ENCODE measurements around the gene ABCG5.

The ABCG5 gene

GRCh38 chr2:43838560-43839267, at the start of gene ABCG5, which contains the start of gene ABCG8:
Gene ABCG5, minus strand, starts transcription at chr2:43838839. Its CDS starts 160 bp downstream, at chr2:43838679.
Gene ABCG8, plus strand, starts transcription at chr2:43838971. Its CDS starts 83 bp downstream, at chr2:43839054.
- no peak for DNase-seq (ENCODE audit: low read depth, low spot score)

DNA sequence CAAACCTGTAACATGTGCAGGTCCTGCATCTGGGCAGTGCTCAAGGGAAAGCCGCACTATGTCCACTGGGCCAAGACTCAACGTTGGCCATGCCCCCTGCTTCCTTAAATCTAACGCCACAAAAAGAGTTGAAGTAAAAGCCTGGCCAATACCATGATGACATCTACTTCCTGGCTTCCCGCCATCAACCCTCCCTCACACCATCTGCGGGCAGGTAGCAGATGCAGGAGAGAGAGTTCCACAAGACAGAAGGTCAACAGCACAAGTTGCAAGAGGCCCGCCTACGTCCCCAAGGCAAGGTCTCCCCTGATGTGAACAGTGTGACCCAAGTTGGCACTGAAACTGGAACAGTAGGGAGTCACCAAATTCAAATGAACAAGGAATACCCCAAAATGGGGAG, 48.5 kb upstream of the ABCG5 start:
- no peak for DNase-seq (ENCODE audit: low read depth, low spot score)

DNA sequence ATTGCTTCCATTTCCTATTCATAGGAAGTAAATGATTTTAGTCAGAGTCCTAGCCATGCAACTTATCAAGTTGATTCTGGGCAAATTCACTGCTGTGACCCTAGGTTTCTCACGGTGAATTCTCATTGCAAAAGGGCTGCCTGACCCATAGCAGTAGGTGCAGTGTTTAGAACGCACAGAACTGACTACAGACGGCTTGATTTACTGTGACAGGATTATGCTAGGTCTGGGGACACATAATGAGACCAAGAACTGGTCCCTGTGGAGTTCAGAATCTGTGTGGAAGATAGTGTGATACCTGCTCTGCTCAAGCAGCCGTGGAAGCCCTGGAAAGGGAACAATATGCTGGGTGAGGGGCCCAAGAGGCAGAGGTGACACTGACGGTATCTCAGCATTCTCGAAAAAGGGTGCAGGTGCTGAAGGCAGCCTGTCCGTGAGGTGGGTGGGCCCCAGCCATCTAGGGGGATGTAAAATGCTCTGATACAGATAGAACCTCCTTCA, 46.5 kb upstream of the ABCG5 start:
- no peak for DNase-seq (ENCODE audit: low read depth, low spot score)

GRCh38 chr2:43884689-43885088, 46.0 kb upstream of the ABCG5 start:
- DNase-seq (ENCODE audit: low read depth, low spot score): no peak

DNA sequence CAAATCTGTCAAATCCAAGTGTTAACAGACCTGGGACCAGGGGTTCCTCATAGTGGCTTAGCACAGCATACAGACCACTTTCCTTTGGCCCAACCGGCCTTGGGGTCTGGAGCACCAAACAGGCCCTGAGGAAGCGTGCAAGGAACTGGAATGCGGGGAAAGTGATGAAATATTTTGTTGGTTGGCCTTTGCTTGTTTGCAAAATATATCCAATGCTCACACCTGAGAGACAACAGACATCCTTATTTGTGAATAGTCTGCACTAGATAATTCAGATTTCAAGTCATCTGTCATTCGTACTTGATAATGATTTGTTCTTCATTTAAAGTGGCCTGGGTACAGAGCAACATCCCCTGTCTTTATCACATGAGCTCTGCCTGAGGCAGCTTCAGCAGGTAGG, 43.7 kb upstream of the ABCG5 start:
- DNase-seq (ENCODE audit: low read depth, low spot score): no peak

DNA sequence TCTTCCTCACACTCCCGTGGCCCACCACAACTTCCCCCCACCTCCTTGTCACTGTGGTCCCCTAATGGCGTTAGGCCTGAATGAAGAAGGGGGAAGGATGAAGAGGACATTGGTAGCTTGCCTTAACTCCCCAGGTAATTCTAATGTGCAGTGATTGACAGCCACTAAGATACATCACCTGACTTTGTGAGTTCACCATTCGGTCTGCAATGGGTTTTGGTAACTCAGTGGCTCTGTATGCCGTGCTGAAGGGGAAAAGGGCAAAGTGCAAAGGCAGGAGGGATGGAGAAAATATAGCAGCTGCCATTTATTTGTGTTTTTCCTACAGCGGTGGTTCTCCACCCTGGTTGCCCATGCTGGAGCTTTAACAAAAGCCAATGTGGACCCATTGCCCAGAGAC, 42.3 kb upstream of the ABCG5 start:
- no peak for DNase-seq (ENCODE audit: low read depth, low spot score)

- DNase-seq (ENCODE audit: low read depth, low spot score): no peak
These were observed 41.8 kb upstream of the ABCG5 start for GRCh38 chr2:43880471-43880870.

DNA sequence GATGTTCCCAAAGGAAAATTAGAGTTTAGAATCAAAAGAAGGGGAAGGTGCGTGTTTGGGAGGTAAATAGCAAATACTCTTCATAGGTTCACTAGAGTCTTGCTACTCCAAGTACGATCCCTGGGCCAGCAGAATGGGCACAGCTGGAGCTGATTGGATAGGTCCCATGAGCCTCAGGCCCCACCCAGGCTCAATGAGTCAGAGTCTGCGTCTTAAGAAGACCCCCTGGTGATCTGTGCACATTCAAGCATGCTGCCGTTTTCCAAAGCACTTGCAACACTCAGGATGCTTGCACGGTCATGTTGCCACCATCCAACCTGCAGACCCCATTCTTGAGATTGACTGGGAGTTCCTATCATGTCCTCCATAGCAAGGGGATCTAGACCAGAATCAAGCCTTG, 40.6 kb upstream of the ABCG5 start:
- DNase-seq (ENCODE audit: low read depth, low spot score): peak; percentile 20

GRCh38 chr2:43877782-43878464, 39.3 kb upstream of the ABCG5 start:
- DNase-seq (ENCODE audit: low read depth, low spot score): peak; percentile 82

- DNase-seq (ENCODE audit: low read depth, low spot score): no peak
These were observed 36.3 kb upstream of the ABCG5 start for GRCh38 chr2:43874776-43875451.

DNA sequence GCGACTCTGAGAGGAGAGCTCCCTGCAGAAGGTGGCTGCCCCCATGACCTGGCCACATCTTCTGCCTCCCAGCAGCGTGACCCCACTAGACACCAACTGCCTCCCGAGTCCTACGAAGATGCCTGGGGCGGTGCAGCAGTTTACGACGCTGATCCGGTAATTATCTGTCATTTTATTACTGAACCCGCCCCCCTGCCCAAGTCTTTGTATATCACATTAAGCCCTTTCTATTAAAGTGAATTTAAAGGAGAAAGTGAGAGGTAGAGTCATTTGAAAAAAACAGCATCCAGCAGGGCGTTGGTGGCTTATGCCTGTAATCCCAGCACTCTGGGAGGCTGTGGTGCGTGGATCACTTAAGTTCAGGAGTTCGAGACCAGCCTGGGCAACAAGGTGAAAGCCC, 33.5 kb upstream of the ABCG5 start:
- no peak for DNase-seq (ENCODE audit: low read depth, low spot score)

DNA sequence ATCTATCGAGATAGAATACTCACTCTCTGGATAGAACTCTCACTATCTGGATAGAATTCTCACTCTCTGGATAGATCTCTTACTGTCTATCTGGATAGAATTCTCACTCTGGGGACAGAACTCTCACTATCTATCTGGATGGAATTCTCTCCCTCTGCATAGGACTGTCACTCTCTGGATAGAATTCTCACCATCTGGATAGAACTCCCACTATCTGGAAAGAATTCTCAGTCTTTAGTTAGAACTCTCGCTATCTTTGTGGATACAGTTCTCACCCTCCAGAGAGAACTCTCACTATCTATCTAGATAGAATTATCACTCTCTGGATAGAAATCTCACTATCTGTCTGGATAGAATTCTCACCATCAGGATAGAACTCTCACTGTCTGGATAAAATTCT, 16.7 kb upstream of the ABCG5 start:
- DNase-seq (ENCODE audit: low read depth, low spot score): no peak

- DNase-seq (ENCODE audit: low read depth, low spot score): no peak
These were observed 16.0 kb upstream of the ABCG5 start for GRCh38 chr2:43854671-43855070.

GRCh38 chr2:43853141-43854081, 14.8 kb upstream of the ABCG5 start:
- no peak for DNase-seq (ENCODE audit: low read depth, low spot score)

- DNase-seq (ENCODE audit: low read depth, low spot score): no peak
These were observed 13.6 kb upstream of the ABCG5 start for GRCh38 chr2:43852196-43852730.

DNA sequence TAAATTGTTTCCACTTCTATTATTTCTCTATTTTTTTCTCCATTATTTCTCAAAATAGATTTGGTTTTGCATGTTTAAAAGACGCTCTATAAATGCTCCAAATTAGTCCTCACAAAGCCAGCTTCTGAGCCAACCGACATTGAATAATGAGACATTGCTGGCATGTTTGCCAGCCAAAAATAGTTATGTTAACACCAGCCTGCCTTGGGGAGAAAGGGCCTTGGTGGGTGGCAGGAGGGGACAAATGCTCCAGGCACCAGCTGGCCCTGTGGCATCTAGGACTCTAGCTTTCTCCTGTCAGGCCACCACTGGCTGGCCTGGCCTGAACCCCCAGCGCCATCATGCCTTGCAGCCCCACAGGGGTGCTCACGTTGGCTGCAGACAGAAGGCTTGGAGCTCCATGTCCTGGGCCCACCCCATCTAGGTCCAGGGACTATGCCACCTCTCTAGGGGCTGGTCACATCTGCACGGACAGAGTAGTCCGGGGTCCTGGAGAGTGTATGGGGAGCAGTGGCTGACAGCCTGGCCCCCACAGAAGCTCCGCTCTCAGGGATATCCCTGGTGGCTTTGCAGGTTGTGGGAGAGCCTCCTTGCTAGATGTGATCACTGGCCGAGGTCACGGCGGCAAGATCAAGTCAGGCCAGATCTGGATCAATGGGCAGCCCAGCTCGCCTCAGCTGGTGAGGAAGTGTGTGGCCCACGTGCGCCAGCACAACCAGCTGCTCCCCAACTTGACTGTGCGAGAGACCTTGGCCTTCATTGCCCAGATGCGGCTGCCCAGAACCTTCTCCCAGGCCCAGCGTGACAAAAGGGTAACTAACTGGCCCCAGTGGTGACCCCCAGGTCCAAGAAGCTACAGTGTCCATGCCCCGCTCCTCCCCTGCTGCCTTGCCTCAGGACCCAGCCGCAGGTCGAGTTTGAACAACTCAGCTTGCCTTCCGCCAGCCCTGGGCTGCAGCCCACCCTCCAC, 12.7 kb upstream of the ABCG5 start:
- DNase-seq (ENCODE audit: low read depth, low spot score): no peak

DNA sequence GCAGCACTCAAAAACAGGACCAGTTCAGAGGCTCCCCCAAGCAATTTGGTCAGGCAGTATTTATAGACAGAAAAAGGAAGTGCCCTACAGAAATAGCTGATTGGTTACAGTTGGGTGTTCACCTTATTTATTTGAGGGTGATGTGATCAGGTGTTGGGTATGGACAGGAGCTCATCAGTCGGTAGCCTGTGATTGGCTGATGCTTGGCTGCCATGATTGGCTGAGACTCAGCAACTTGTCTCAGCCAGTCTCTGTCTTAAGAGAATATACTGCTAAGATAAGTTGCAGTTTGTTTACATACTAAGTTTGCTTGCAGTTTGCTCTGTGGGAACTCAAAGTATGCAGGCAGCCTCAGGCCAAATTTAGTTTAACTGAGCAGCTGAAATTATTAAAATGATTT, 9.6 kb upstream of the ABCG5 start:
- DNase-seq (ENCODE audit: low read depth, low spot score): no peak

DNA sequence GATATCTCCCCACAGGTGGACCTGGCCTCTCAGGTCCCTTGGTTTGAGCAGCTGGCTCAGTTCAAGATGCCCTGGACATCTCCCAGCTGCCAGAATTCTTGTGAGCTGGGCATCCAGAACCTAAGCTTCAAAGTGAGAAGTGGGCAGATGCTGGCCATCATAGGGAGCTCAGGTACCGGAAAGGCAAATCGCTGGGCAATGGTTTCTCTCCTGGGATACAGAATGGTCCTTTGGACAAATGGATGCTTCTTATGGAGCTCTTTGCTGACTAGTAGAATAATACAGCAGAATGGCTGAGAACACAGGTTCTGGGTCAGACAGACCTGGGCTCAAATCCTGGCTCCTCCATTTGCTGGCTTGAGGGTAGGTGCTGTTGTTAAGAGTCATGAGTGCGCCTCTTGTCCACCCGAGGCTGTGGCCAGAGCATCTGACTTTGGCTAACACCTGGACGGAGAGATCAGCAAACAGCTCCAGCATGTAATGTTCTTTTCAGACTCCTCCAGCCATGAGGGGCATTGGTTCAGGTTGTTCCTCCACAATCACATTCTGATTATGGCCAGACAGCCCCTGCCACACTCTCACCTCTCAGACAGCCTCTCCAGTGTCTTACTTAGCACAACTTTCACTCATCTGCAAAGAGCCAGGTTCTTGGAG, 7.6 kb upstream of the ABCG5 start:
- DNase-seq (ENCODE audit: low read depth, low spot score): no peak

- no peak for DNase-seq (ENCODE audit: low read depth, low spot score)
These were observed 6.5 kb upstream of the ABCG5 start for GRCh38 chr2:43845181-43845580.

- DNase-seq (ENCODE audit: low read depth, low spot score): no peak
These were observed 4.2 kb upstream of the ABCG5 start for GRCh38 chr2:43842866-43843226.

Data from astrocyte of the hippocampus (primary cell).